SKM-1 treated with dmso at 0.1 percent for 144 hours (cell line): ENCODE measurements around the gene FAHD2A.
"Not testable (repeated sequence)": the region's sequence is repeated elsewhere in the genome, so short reads cannot be mapped to it uniquely, and the experiment has no call there.

Source experiments
- DNase-seq: peaks from one replicate; lab custom pipeline; 2025; ENCODE audit not compliant: unreplicated experiment; lab: John Stamatoyannopoulos, UW

The FAHD2A gene

DNA sequence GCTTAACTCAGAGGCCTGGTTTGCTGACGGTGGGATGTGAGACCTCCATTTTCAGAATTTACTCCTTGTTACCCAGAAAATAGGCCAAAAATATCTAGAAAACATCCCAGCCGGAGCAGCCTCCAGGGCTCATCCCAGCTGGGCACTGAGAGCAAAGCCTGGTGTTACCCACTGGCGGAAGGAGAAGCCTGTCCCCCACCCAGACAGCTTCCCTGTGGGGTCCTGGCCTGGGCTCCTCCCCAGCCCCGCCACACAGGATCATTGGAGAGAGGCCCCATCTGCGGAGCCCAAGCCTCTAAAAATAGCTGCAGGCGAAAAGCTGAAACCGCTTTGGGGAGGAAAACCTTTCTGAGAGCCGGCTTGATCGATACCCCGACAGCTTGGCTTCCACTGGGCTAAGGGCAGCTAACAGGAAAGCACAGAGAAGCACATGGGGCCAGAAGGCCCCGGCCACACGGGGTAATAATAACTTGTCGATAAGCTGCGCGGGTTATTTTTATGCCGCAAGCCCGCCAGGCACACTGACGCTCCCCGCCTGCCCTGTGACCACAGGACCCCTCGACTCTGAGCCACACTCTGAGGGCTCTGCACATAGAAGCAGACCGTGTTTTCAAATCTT, 26.9 kb upstream of the FAHD2A start:
- no peak for DNase-seq

GRCh38 chr2:95376311-95377215, 25.9 kb upstream of the FAHD2A start:
- DNase-seq: no peak

DNA sequence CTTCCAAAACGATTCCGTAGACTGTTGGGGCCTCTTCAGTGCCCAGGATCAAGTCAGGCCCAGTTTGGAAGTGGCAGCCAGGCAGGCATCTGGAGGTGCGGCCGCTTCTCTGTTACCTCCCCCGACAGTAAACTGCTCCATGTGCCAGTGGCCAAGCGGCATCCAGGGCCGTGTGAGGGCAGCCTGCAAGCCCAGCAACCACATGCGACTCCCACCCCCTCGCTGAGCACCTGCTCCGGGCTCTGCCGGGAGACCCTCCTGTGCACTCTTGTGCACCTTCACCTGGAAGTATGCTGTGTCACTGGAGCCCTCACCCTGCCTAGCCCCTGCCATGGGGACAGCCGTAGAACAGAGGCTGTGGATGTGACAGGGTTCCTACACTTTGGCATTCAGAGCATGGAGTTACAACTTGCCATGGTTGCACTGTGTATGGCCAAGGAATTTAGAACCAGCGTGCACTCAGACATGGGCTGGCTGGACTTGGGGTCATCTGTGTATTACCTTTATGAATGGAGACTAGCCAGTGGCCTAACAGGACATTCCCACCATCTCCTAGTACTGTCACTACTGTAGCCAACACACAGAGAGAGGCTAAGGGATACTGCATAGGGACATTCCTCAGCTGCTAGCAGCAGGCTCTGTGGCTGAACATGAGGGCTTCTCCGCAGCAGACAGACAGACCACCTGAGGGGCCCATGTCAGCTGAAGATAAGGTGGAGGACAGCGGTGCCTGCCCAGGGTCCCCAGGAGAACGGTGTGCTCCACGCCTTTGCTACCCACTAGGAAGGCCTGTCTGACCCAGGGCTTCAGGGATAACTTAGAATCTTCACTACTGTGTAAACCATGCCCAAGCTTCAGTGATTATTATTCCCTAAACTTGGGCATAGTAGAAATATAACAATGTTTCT, 25.0 kb upstream of the FAHD2A start:
- no peak for DNase-seq

GRCh38 chr2:95378281-95378680, 24.2 kb upstream of the FAHD2A start:
- not testable (repeated sequence) for DNase-seq

GRCh38 chr2:95379371-95379831, 23.1 kb upstream of the FAHD2A start:
- DNase-seq: no peak

- no peak for DNase-seq
Measured at GRCh38 chr2:95380280-95380679, 22.2 kb upstream of the FAHD2A start.

GRCh38 chr2:95380731-95381130, 21.8 kb upstream of the FAHD2A start:
- DNase-seq: no peak

DNA sequence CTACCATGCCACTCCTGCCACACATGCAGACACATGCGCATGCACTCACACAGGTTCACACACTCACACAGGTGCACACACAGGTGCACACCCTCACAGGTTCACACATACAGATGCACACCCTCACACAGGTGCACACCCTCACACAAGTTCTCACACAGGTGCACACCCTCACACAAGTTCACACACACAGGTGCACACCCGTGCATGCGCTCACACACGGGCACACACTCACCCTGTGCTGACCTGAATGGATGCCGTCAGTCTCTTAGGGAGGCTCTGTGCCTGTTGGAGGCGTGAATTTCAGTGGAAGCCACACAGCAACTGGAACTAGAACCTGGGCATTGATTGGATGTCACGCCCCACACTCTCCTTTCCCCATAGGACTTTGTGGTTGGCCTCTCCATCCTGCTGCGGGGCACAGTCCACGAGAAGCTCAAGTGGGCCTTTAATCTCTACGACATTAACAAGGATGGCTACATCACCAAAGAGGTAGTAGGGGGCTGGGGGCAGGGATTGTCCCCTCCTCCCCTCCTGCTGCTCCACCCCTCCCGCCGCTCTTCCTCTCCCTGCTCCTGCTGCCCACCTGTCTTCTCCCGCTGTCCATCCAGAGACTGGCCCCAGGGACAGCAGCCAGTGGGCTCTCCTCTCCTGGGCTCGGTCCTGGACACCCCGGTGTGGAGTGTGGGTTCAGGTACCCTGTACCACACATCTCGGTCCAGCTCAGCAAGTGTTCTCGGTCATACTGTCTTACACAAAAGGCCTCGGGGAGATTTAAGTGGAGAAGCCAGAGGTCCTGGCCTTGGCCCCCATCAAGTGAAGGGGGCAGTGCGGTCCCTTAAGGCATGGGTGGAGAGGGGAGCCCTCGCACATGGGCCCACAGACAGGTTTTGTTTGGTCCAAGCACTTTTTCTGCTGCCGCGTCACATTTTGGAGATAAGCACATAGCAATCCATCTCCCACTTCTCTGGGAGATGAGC, 21.0 kb upstream of the FAHD2A start:
- DNase-seq: no peak

DNA sequence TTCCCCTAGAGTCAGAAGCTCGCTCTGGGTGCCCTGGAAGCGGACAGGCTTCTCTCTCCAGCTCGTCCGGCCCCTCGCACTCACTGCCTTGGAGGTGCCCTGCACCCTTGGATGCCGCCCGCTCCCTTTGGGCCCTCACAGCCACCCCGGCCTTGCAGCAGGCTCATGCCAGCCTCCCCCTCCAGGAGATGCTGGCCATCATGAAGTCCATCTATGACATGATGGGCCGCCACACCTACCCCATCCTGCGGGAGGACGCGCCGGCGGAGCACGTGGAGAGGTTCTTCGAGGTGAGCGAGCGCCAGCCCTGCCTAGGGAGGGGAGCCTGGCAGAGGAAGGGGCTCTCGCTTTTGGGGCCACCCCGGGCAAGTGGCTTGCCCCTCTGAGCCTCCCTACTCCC, 20.3 kb upstream of the FAHD2A start:
- no peak for DNase-seq

GRCh38 chr2:95382686-95383634, 19.5 kb upstream of the FAHD2A start:
- DNase-seq: no peak

DNA sequence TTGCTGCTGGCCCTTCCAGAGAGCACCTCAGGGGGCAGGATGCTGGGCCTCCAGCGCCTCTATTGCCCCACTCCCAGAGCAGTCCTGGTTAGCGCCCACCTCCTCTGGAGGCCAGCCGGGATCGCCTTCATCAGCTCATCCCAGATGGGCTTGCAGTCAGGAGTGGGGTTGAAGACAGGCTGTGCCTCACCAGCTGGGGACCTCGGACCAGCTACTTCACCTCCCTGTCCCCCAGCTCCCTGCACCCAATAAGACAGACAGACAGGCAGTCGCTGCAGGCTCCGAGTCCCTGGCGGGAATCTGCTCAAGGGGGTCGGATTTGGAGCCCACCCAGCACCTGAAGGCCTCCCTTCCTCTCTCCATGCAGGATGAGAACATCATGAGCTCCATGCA, 18.9 kb upstream of the FAHD2A start:
- DNase-seq: no peak

GRCh38 chr2:95384854-95385569, 17.5 kb upstream of the FAHD2A start:
- DNase-seq: no peak

DNA sequence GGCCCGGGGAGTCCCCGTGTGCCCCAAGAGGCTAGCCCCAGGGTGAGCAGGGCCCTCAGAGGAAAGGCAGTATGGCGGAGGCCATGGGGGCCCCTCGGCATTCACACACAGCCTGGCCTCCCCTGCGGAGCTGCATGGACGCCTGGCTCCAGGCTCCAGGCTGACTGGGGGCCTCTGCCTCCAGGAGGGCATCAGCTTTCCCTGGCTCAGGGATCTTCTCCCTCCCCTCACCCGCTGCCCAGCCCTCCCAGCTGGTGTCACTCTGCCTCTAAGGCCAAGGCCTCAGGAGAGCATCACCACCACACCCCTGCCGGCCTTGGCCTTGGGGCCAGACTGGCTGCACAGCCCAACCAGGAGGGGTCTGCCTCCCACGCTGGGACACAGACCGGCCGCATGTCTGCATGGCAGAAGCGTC, 16.9 kb upstream of the FAHD2A start:
- no peak for DNase-seq

DNA sequence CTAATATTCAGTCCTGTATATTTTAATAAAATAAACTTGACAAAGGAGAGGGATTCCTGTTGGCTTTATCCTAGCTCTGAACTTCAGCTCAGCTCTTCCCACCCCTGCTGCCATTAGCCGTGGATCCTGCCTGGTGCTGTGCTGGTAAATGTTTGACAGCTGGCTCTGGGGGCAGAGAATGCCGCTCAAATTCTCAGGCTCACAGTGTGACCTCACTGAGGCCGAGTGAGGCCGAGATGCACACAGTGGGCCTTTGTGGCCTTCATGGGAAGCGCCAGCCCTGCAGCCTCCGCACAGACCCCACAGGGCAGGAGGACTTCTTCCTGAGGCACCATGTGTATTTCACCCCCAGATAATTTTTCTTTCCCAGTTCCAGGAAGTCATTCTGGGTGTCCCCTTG, 16.5 kb upstream of the FAHD2A start:
- DNase-seq: no peak

GRCh38 chr2:95387358-95387757, 15.2 kb upstream of the FAHD2A start:
- no peak for DNase-seq

GRCh38 chr2:95388091-95388692, 14.3 kb upstream of the FAHD2A start:
- no peak for DNase-seq

DNA sequence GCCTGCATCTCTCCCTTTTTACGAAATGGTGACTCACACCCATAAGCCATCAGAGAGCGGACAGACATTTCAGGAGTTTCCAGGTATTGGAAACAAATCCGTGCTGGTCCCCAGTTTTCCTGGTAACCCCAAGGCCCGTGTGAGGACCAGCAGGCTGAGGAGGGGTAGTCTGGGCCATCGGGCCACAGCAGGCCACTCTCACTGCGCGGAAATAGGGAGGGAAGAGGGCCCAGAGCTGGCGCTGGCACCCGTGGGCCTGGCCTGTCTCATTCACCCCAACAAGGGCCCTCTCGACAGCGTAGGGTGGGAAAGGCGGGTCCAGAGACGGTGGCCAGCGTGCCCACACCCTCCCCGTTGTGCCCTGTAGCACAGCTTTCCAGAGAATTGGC, 13.7 kb upstream of the FAHD2A start:
- DNase-seq: no peak
